HCT116 (cell line): ENCODE data around the gene SLC7A1. TPM values are rescaled to one million over a fixed set of nuclear protein-coding genes. Genes with fewer than 3 reads are reported as not detected.

Experiments
- ATAC-seq: fragments of 200-7000 bp; cut with Tn5 transposase; 2 replicates; pipeline ENCODE4 v1.9.1; 2020; ENCODE audit warnings: mild to moderate bottlenecking, moderate library complexity
- BruUV-seq: library from RNA; stranded (reverse); fragments of 400-500 nt; replicated peaks from 2 replicates; lab custom pipeline; 2021; lab: Mats Ljungman, UMichigan
- CTCF ChIA-PET: fragments of 300-600 bp; sonication (Branson Sonifier 250); formaldehyde crosslinking; loops from one replicate; lab custom pipeline; 2021; ENCODE audit warnings: antibody characterized with exemption; lab: Charles Lee
- POLR2A ChIA-PET: fragments of 300-600, 350-600 bp; sonication (Branson Sonifier 250); formaldehyde crosslinking; loops from one replicate; lab custom pipeline; 2021; ENCODE audit warnings: antibody characterized with exemption; lab: Charles Lee
- RAD21 ChIA-PET, 2 experiments: fragments of 300-600 bp; sonication (Branson Sonifier 250); formaldehyde crosslinking; loops; one replicate each; lab custom pipeline; 2023; ENCODE audit warnings: low total read pairs in 2 of 2; ENCODE audit not compliant: uncharacterized antibody in 2 of 2, unreplicated experiment in 2 of 2, low non-redundant PET in 1 of 2; lab: Charles Lee
- DNase-seq: peaks from one replicate; pipeline ENCODE4 v3.0.0-alpha.2; 2010; ENCODE audit warnings: low read depth, low spot score
- H2AFZ ChIP-seq: fragments of 200-600 bp; shearing (Covaris generic), sonication (generic); 2 replicates; pipeline ENCODE4 v1.6.1; 2017; ENCODE audit warnings: low read depth, mixed run types, mixed read lengths, antibody characterized with exemption, low read length; ENCODE audit not compliant: poor library complexity, severe bottlenecking
- H3K27ac ChIP-seq: 2 replicates; pipeline ENCODE4 v1.5.1; 2012; ENCODE audit warnings: low read depth, low read length
- H3K27me3 ChIP-seq: fragments of 200-600 bp; sonication (generic); 2 replicates; pipeline ENCODE4 v1.6.1; 2016; ENCODE audit warnings: mixed run types, low read length, mixed read lengths; ENCODE audit not compliant: insufficient read depth
- H3K36me3 ChIP-seq, 2 experiments: fragments of 200-500 bp in 1 of 2; fragments of 200-600 bp in 1 of 2; sonication (Bioruptor generic) in 1 of 2; sonication (generic) in 1 of 2; 2 replicates each; pipeline versions ENCODE4 v1.5.1 to v1.6.1; 2014 to 2016; ENCODE audit warnings: low read length in 2 of 2, inconsistent platforms in 1 of 2, mixed read lengths in 1 of 2, mixed run types in 1 of 2; ENCODE audit not compliant: insufficient read depth in 2 of 2, control insufficient read depth in 1 of 2
- H3K4me1 ChIP-seq, 2 experiments: fragments of 200-600 bp in 1 of 2; sonication (generic) in 1 of 2; 2 replicates each; pipeline versions ENCODE4 v1.5.1 to v1.6.1; 2012 to 2017; ENCODE audit warnings: low read length in 2 of 2, inconsistent platforms in 1 of 2, mild to moderate bottlenecking in 1 of 2, mixed read lengths in 1 of 2, mixed run types in 1 of 2, moderate library complexity in 1 of 2; ENCODE audit not compliant: insufficient read depth in 2 of 2, control insufficient read depth in 1 of 2
- H3K4me2 ChIP-seq: fragments of 200-600 bp; sonication (generic); 2 replicates; pipeline ENCODE4 v1.6.1; 2017; ENCODE audit warnings: mixed run types, low read length, mixed read lengths
- H3K4me3 ChIP-seq, 2 experiments: fragments of 200-600 bp in 1 of 2; sonication (generic) in 1 of 2; replicated peaks in 1 of 2; 2 replicates each; pipeline ENCODE4 v1.5.1; 2011 to 2016; ENCODE audit warnings: low read length in 2 of 2, control low read depth in 1 of 2, low read depth in 1 of 2, mild to moderate bottlenecking in 1 of 2, mixed read lengths in 1 of 2, mixed run types in 1 of 2
- H3K79me2 ChIP-seq: fragments of 200-600 bp; sonication (generic); 2 replicates; pipeline ENCODE4 v1.6.1; 2017; ENCODE audit warnings: mild to moderate bottlenecking, mixed run types, low read length, moderate library complexity, mixed read lengths; ENCODE audit not compliant: insufficient read depth
- H3K9ac ChIP-seq: fragments of 200-600 bp; sonication (generic); 2 replicates; pipeline ENCODE4 v1.6.1; 2016; ENCODE audit warnings: low read length, mixed read lengths
- H3K9me2 ChIP-seq: fragments of 200-600 bp; sonication (generic), shearing (Covaris generic); 2 replicates; pipeline ENCODE4 v1.6.1; 2017; ENCODE audit warnings: mixed run types, mild to moderate bottlenecking, moderate library complexity; ENCODE audit not compliant: insufficient read depth
- H3K9me3 ChIP-seq, 2 experiments: fragments of 200-500 bp in 1 of 2; fragments of 200-600 bp in 1 of 2; sonication (Bioruptor generic) in 1 of 2; sonication (generic) in 1 of 2; 2 replicates each; pipeline ENCODE4 v1.6.1; 2014 to 2017; ENCODE audit warnings: low read length in 2 of 2, mixed read lengths in 2 of 2, inconsistent platforms in 1 of 2, low read depth in 1 of 2, mild to moderate bottlenecking in 1 of 2, mixed run types in 1 of 2, moderate library complexity in 1 of 2; ENCODE audit not compliant: control insufficient read depth in 1 of 2, insufficient read depth in 1 of 2
- H4K20me1 ChIP-seq: fragments of 200-600 bp; sonication (generic), shearing (Covaris generic); 2 replicates; pipeline ENCODE4 v1.6.1; 2017; ENCODE audit warnings: mixed run types, mild to moderate bottlenecking, moderate library complexity; ENCODE audit not compliant: insufficient read depth
- ATF3 ChIP-seq: IDR thresholded peaks from 2 replicates; pipeline ENCODE4 v1.6.1; 2012
- CBX3 ChIP-seq: IDR thresholded peaks from 2 replicates; pipeline ENCODE4 v1.6.1; 2012; ENCODE audit warnings: low read depth
- CEBPB ChIP-seq: IDR thresholded peaks from 2 replicates; pipeline ENCODE4 v1.6.1; 2012; ENCODE audit warnings: low read depth
- CTCF ChIP-seq, 3 experiments: fragments of 200-600 bp in 1 of 3; sonication (generic) in 1 of 3; IDR thresholded peaks in 2 of 3; conservative IDR thresholded peaks in 1 of 3; 2 replicates each; pipeline ENCODE4 v1.5.1; 2012 to 2017; ENCODE audit warnings: low read depth in 2 of 3, low read length in 2 of 3, antibody characterized with exemption in 1 of 3, borderline replicate concordance in 1 of 3, control low read depth in 1 of 3, mild to moderate bottlenecking in 1 of 3, mixed read lengths in 1 of 3, mixed run types in 1 of 3, moderate library complexity in 1 of 3; ENCODE audit not compliant: insufficient read depth in 1 of 3
- EGR1 ChIP-seq: IDR thresholded peaks from 2 replicates; pipeline ENCODE4 v1.6.1; 2012; ENCODE audit warnings: low read depth
- ELF1 ChIP-seq: IDR thresholded peaks from 2 replicates; pipeline ENCODE4 v1.6.1; 2012; ENCODE audit warnings: low read depth, borderline replicate concordance
- EZH2 ChIP-seq: fragments of 200-600 bp; sonication (generic); IDR thresholded peaks from 2 replicates; pipeline ENCODE4 v1.6.1; 2017; ENCODE audit warnings: antibody characterized with exemption, mixed run types
- EZH2phosphoT487 ChIP-seq: fragments of 200-600 bp; IDR thresholded peaks from 2 replicates; pipeline ENCODE4 v1.6.1; 2018; ENCODE audit warnings: antibody characterized with exemption, borderline replicate concordance
- FOSL1 ChIP-seq: IDR thresholded peaks from 2 replicates; pipeline ENCODE4 v1.6.1; 2012; ENCODE audit warnings: low read depth
- JUND ChIP-seq: IDR thresholded peaks from 2 replicates; pipeline ENCODE4 v1.6.1; 2012
- POLR2A ChIP-seq: IDR thresholded peaks from 2 replicates; pipeline ENCODE4 v1.7.0; 2011; ENCODE audit warnings: borderline replicate concordance; ENCODE audit not compliant: insufficient read depth, insufficient read length; ENCODE audit errors: extremely low read depth
- POLR2AphosphoS5 ChIP-seq: IDR thresholded peaks from 2 replicates; pipeline ENCODE4 v1.6.1; 2011; ENCODE audit warnings: mild to moderate bottlenecking, low read depth, low read length, moderate library complexity
- SRF ChIP-seq: IDR thresholded peaks from 2 replicates; pipeline ENCODE4 v1.6.1; 2012; ENCODE audit warnings: low read depth
- YY1 ChIP-seq: IDR thresholded peaks from 2 replicates; pipeline ENCODE4 v1.6.1; 2011; ENCODE audit warnings: low read length, low read depth, moderate library complexity, mild to moderate bottlenecking; ENCODE audit not compliant: insufficient replicate concordance; ENCODE audit errors: extremely low read depth
- ZBTB33 ChIP-seq: IDR thresholded peaks from 2 replicates; pipeline ENCODE4 v1.6.1; 2011; ENCODE audit warnings: mild to moderate bottlenecking, low read length, moderate library complexity; ENCODE audit not compliant: insufficient replicate concordance; ENCODE audit errors: extremely low read depth
- intact Hi-C: fragments of 100-400 bp; cut with micrococcal nuclease; formaldehyde crosslinking; loops from 2 replicates; pipeline ENCODE4 v1.10.0; 2022
- total RNA-seq: library from RNA; stranded (reverse); gene quantifications from one replicate; pipeline ENCODE4 v1.2.1, GENCODE V29; 2021; ENCODE audit not compliant: unreplicated experiment

SLC7A1 gene
- total RNA-seq, 1 experiment from 2014 or later, result 124 TPM

- DNase-seq (no peak), ATAC-seq (no peak)
- Histone ChIP-seq H3K9ac (no peak overlapping the region), H3K4me3 (no peak overlapping the region), H3K4me2 (no peak overlapping the region), H4K20me1 (peaks cover 1% of the 10 kb centered on the region; the same call in 1 of the 2 replicates), H3K79me2 (peaks cover 29% of the 10 kb centered on the region), H3K36me3 (no peaks in the 10 kb centered on the region), H3K9me2 (no peaks in the 10 kb centered on the region), H3K27ac (no peak overlapping the region), H2AFZ (no peak overlapping the region), H3K9me3 (no peaks in the 10 kb centered on the region), H3K27me3 (no peaks in the 10 kb centered on the region), H3K4me1 (peaks cover 8 to 16% of the 10 kb centered on the region in 2 experiments)
- intact Hi-C loops, result loop anchor here (10.0 kb wide), 1 partner anchor 248 kb away; no protein-coding TSS in a partner anchor
- TF ChIP-seq CTCF (IDR thresholded peaks at IDR 0.05 in 2 of 3, conservative IDR thresholded peaks at IDR 0.05 in 1 of 3; ENCODE audit: borderline replicate concordance in 1 of 3, insufficient read depth in 1 of 3, low read depth in 2 of 3, low read length in 2 of 3), result no peak
- TF ChIP-seq CEBPB, result no peak
- no peak for TF ChIP-seq CBX3
- TF ChIP-seq YY1, result no peak
- no peak for TF ChIP-seq ZBTB33
- TF ChIP-seq POLR2A, result no peak
- TF ChIP-seq EZH2phosphoT487, result no peak
- TF ChIP-seq EZH2, result no peak
- no peak for TF ChIP-seq ATF3
- TF ChIP-seq SRF, result no peak
- no peak for TF ChIP-seq EGR1
- no peak for TF ChIP-seq ELF1
- no peak for TF ChIP-seq FOSL1
- TF ChIP-seq POLR2AphosphoS5, result no peak
- TF ChIP-seq JUND, result no peak
- ChIA-PET POLR2A (no interaction called here), CTCF (no interaction called here), RAD21 (no interaction called here)
- no TSS peak for BruUV-seq
Observed at GRCh38 chr13:29597246-29597645, 1.8 kb upstream of the SLC7A1 start.
